DND-41 (cell line): ENCODE results near the gene LUM.

Experiments
- CTCF ChIP-seq: IDR thresholded peaks from 2 replicates; pipeline ENCODE4 v1.5.1; 2012; ENCODE audit warnings: borderline replicate concordance, low read length, moderate library complexity, mild to moderate bottlenecking; ENCODE audit not compliant: poor library complexity, severe bottlenecking; ENCODE audit errors: extremely low read depth
- EZH2 ChIP-seq: IDR thresholded peaks from 3 replicates; pipeline ENCODE4 v1.6.1; 2012; ENCODE audit warnings: borderline replicate concordance, low read depth, mild to moderate bottlenecking, moderate library complexity, low read length, inconsistent platforms; ENCODE audit not compliant: severe bottlenecking

- TF ChIP-seq CTCF = no peak
- no peak for TF ChIP-seq EZH2
Measured at GRCh38 chr12:91056488-91056887, 54.8 kb downstream of the LUM start.
